HepG2 (cell line): ENCODE data around the gene MMP24OS. TPM values are rescaled to one million over a fixed set of nuclear protein-coding genes. Genes with fewer than 3 reads are reported as not detected.
A peak's percentile ranks its signal among the peaks of the same experiment; 100 is the strongest.

Experiments used
- ATAC-seq: fragments of 200-7000 bp; cut with Tn5 transposase; 3 replicates; pipeline ENCODE4 v1.9.1; 2020; ENCODE audit warnings: mild to moderate bottlenecking, moderate library complexity
- BruUV-seq: library from RNA; stranded (reverse); fragments of 400-500 nt; replicated peaks from 2 replicates; lab custom pipeline; 2021; lab: Mats Ljungman, UMichigan
- CTCF ChIA-PET: fragments of 300-600 bp; formaldehyde crosslinking; extraction: SDS; loops from one replicate; lab custom pipeline; 2021; ENCODE audit warnings: low total read pairs, inconsistent platforms, low intra/inter-chr PET ratio; lab: Yijun Ruan, JAX
- POLR2A ChIA-PET: fragments of 350-600 bp; sonication (Branson Sonifier 250); formaldehyde crosslinking; loops from one replicate; lab custom pipeline; 2020; ENCODE audit warnings: antibody characterized with exemption, inconsistent platforms; lab: Yijun Ruan, JAX
- DNase-seq: peaks from one replicate; pipeline ENCODE4 v3.0.0-alpha.2; 2015; ENCODE audit warnings: low spot score
- FAIRE-seq: peaks from 3 replicates; lab custom pipeline; 2011; peaks lifted over from hg19 to GRCh38; lab: Jason Lieb, UNC
- H2AFZ ChIP-seq: one replicate; pipeline ENCODE4 v1.6.1; 2011; ENCODE audit warnings: low read length, inconsistent platforms
- H3K27ac ChIP-seq: fragments of 300-600 bp; 3 replicates; pipeline ENCODE4 v1.8.0; 2011; ENCODE audit warnings: mixed run types, mild to moderate bottlenecking, mixed read lengths, low read length, inconsistent platforms; ENCODE audit not compliant: insufficient read depth; ENCODE audit errors: extremely low read length
- H3K27me3 ChIP-seq, 2 experiments: fragments of 200-600 bp in 1 of 2; 2 replicates in 1 of 2; 3 replicates in 1 of 2; pipeline versions ENCODE4 v1.6.0 to v1.8.0; 2011; ENCODE audit warnings: low read length in 2 of 2, mild to moderate bottlenecking in 2 of 2, moderate library complexity in 2 of 2, inconsistent platforms in 1 of 2; ENCODE audit not compliant: insufficient read depth in 2 of 2, control insufficient read depth in 1 of 2
- H3K36me3 ChIP-seq, 2 experiments: fragments of 200-600 bp in 1 of 2; replicated peaks in 1 of 2; 2 replicates in 1 of 2; 3 replicates in 1 of 2; pipeline versions ENCODE4 v1.5.1 to v1.8.0; 2011; ENCODE audit warnings: low read length in 2 of 2, inconsistent platforms in 1 of 2; ENCODE audit not compliant: insufficient read depth in 2 of 2, control insufficient read depth in 1 of 2
- H3K4me1 ChIP-seq: 2 replicates; pipeline ENCODE4 v1.5.1; 2012; ENCODE audit warnings: low read length, inconsistent platforms; ENCODE audit not compliant: insufficient read depth
- H3K4me2 ChIP-seq: 2 replicates; pipeline ENCODE4 v1.6.0; 2011; ENCODE audit warnings: low read depth, low read length, inconsistent platforms
- H3K4me3 ChIP-seq, 3 experiments: fragments of 200-600 bp in 1 of 3; sonication (generic), shearing (Covaris generic) in 1 of 3; replicated peaks in 1 of 3; 2 replicates each; pipeline ENCODE4 v1.5.1; 2011 to 2016; ENCODE audit warnings: low read length in 3 of 3, inconsistent platforms in 2 of 3, low read depth in 2 of 3, mild to moderate bottlenecking in 2 of 3, control low read depth in 1 of 3, mixed read lengths in 1 of 3; ENCODE audit not compliant: insufficient read depth in 1 of 3
- H3K79me2 ChIP-seq: one replicate; pipeline ENCODE4 v1.6.1; 2011; ENCODE audit warnings: low read length, inconsistent platforms; ENCODE audit not compliant: insufficient read depth
- H3K9ac ChIP-seq: 2 replicates; pipeline ENCODE4 v1.6.0; 2011; ENCODE audit warnings: mild to moderate bottlenecking, low read depth, low read length, inconsistent platforms; ENCODE audit not compliant: insufficient read depth
- H3K9me3 ChIP-seq: 2 replicates; pipeline ENCODE4 v1.5.1; 2012; ENCODE audit warnings: mild to moderate bottlenecking, low read length
- H4K20me1 ChIP-seq: 2 replicates; pipeline ENCODE4 v1.6.0; 2011; ENCODE audit warnings: inconsistent platforms, mild to moderate bottlenecking, low read length, moderate library complexity; ENCODE audit not compliant: insufficient read depth
- BHLHE40 ChIP-seq: IDR thresholded peaks from 2 replicates; pipeline ENCODE4 v1.6.1; 2011; ENCODE audit warnings: low read length, improper control_type of control experiment
- CREB1 ChIP-seq, 2 experiments: fragments of 450-650 bp in 1 of 2; IDR thresholded peaks; 2 replicates each; pipeline ENCODE4 v1.6.1; 2016 to 2017; ENCODE audit warnings: control low read depth in 1 of 2, mild to moderate bottlenecking in 1 of 2, missing compliant biosample characterization in 1 of 2, missing genetic modification characterization in 1 of 2
- CTCF ChIP-seq: sonication (generic); formaldehyde crosslinking; IDR thresholded peaks from 2 replicates; pipeline ENCODE4 v1.5.0; 2020; ENCODE audit warnings: mild to moderate bottlenecking, missing genetic modification reagents, moderate library complexity
- EEA1 ChIP-seq: sonication (generic); formaldehyde crosslinking; IDR thresholded peaks from 2 replicates; pipeline ENCODE4 v1.5.1; 2020; ENCODE audit warnings: mild to moderate bottlenecking, missing genetic modification reagents, borderline replicate concordance
- HOXA9 ChIP-seq: sonication (generic); formaldehyde crosslinking; IDR thresholded peaks from 2 replicates; pipeline ENCODE4 v1.8.1; 2022; ENCODE audit warnings: missing genetic modification reagents, mild to moderate bottlenecking, moderate library complexity, borderline replicate concordance
- MAFF ChIP-seq: IDR thresholded peaks from 2 replicates; pipeline ENCODE4 v1.6.1; 2011; ENCODE audit warnings: low read depth, low read length, improper control_type of control experiment
- PAX8 ChIP-seq: sonication (generic); formaldehyde crosslinking; IDR thresholded peaks from 2 replicates; pipeline ENCODE4 v1.8.0; 2022; ENCODE audit warnings: mild to moderate bottlenecking, missing genetic modification reagents, borderline replicate concordance
- XRCC5 ChIP-seq: fragments of 200-400 bp; formaldehyde crosslinking; optimal IDR thresholded peaks from 2 replicates; pipeline ENCODE3; 2017; ENCODE audit warnings: mild to moderate bottlenecking, low read length
- ZBTB39 ChIP-seq: sonication (generic); formaldehyde crosslinking; IDR thresholded peaks from 2 replicates; pipeline ENCODE4 v1.5.0; 2020; ENCODE audit warnings: missing genetic modification reagents
- ZNF605 ChIP-seq: sonication (generic); formaldehyde crosslinking; IDR thresholded peaks from 2 replicates; pipeline ENCODE4 v1.8.0; 2022; ENCODE audit warnings: mild to moderate bottlenecking, missing genetic modification reagents
- ZNF670 ChIP-seq: sonication (generic); formaldehyde crosslinking; IDR thresholded peaks from 2 replicates; pipeline ENCODE4 v1.8.0; 2022; ENCODE audit warnings: mild to moderate bottlenecking, missing genetic modification reagents, borderline replicate concordance
- WGBS: methylation state at CpG from one replicate; pipeline ENCODE4 v1.1.6; 2017; ENCODE audit warnings: low lambda C conversion rate; 5-methylcytosine and 5-hydroxymethylcytosine counted together
- in situ Hi-C: cut with HindIII; loops from 2 replicates; pipeline ENCODE4 v1.10.0; 2017; ENCODE audit warnings: low pct_unique_long_range_greater_than_20kb; ENCODE audit not compliant: extremely low pct_ligation_motif_present
- intact Hi-C: fragments of 100-400 bp; cut with micrococcal nuclease; formaldehyde crosslinking; loops from one replicate; pipeline ENCODE4 v1.10.0; 2022; ENCODE audit not compliant: unreplicated experiment
- polyA plus RNA-seq, 8 experiments: library from polyadenylated mRNA; depleted of rRNA in 3 of 8; stranded (reverse) in 7 of 8; unstranded in 1 of 8; fragments of >200 nt; fragmentation: Illumina TruSeq in 4 of 8; extraction: Trizol in 4 of 8; gene quantifications; 2 replicates each; pipeline versions ENCODE4 v1.2.1 to v1.2.3, GENCODE V29; 2011 to 2016; ENCODE audit warnings: low read depth in 4 of 8, missing spikeins in 1 of 8, mixed read lengths in 1 of 8; ENCODE audit not compliant: insufficient read depth in 1 of 8
- total RNA-seq, 5 experiments: library from RNA; depleted of rRNA; stranded (reverse); fragments of >200 nt; fragmentation: Illumina TruSeq; extraction: Trizol; gene quantifications; 2 replicates each; pipeline ENCODE4 v1.2.3, GENCODE V29; 2016; ENCODE audit warnings: low read depth in 1 of 5
- TF ChIP-seq, protein P1 (sequence below): sonication (generic); formaldehyde crosslinking; IDR thresholded peaks from 2 replicates; pipeline ENCODE4 v1.4.0; 2020; ENCODE audit warnings: missing genetic modification reagents

MMP24OS gene
- total and polyA plus RNA-seq, 2 of the 13 experiments (the other 11 are each of a cell fraction or from before 2014, with no cell fraction given) = 6.0 to 8.5 TPM

- no peak for TF ChIP-seq XRCC5
- 0 out of 2 replicates have a peak, but pooled peaks have one; percentile 14 for TF ChIP-seq CTCF
- no peak for TF ChIP-seq CREB1 (IDR thresholded peaks at IDR 0.05)
- TF ChIP-seq CREB1 (CRISPR knock-in tag; IDR thresholded peaks at IDR 0.05) = 0 out of 2 replicates have a peak, but pooled peaks have one; percentile 13
- TF ChIP-seq PAX8 (CRISPR knock-in tag) = no peak
- no peak for TF ChIP-seq MAFF
These were observed 34.4 kb upstream of the MMP24OS start (continued) for GRCh38 chr20:35312318-35312717.

DNA sequence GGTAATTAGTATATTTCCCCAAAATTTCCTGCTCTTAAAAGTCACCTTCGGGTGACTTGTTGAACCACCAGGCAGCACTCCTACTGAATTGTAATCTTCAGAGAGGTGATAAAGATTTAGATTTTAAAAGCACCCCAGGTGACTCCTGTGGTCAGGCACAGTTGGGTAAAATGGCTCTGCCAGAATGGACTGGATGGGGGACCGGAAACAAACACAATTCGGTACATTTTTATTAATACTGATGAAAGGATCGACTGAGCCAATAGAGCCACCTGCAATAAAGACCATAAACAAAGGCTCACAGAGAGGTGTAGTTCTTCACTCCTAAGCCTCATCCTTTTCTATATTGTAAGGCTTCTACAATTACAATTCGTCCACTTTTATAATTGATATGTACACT lies 33.9 kb upstream of the MMP24OS start:
- H3K36me3 ChIP-seq = peaks cover 7 to 41% of the 10 kb centered on the region in 2 experiments
- no peak overlapping the region for H3K4me2 ChIP-seq
- CTCF ChIA-PET = no interaction called here
- H3K79me2 ChIP-seq = no peaks in the 10 kb centered on the region
- POLR2A ChIA-PET = interaction anchor here (1.4 kb wide), 1 partner anchor 15 kb away, joined by 5 read pairs; no protein-coding TSS in a partner anchor
- DNase-seq = no peak
- no peaks in the 10 kb centered on the region for H3K27me3 ChIP-seq
- no peak overlapping the region for H3K9ac ChIP-seq
- in situ Hi-C loops (no loop called here), intact Hi-C loops (no loop called here)
- no peaks in the 10 kb centered on the region for H3K9me3 ChIP-seq
- 95% methylated on average over 5 of the region's 5 CpGs for WGBS
- ATAC-seq = no peak
- H3K27ac ChIP-seq = no peak overlapping the region
- TF ChIP-seq BHLHE40 = no peak
- no peak for TF ChIP-seq ZNF670
- no peak for TF ChIP-seq ZNF605 (CRISPR knock-in tag)
- TF ChIP-seq, protein P1, sequence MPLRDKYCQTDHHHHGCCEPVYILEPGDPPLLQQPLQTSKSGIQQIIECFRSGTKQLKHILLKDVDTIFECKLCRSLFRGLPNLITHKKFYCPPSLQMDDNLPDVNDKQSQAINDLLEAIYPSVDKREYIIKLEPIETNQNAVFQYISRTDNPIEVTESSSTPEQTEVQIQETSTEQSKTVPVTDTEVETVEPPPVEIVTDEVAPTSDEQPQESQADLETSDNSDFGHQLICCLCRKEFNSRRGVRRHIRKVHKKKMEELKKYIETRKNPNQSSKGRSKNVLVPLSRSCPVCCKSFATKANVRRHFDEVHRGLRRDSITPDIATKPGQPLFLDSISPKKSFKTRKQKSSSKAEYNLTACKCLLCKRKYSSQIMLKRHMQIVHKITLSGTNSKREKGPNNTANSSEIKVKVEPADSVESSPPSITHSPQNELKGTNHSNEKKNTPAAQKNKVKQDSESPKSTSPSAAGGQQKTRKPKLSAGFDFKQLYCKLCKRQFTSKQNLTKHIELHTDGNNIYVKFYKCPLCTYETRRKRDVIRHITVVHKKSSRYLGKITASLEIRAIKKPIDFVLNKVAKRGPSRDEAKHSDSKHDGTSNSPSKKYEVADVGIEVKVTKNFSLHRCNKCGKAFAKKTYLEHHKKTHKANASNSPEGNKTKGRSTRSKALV (CRISPR knock-in tag) = no peak
- TF ChIP-seq EEA1 = no peak
- no peak for TF ChIP-seq HOXA9 (CRISPR knock-in tag)
- TF ChIP-seq ZBTB39 (CRISPR knock-in tag) = no peak
- TF ChIP-seq CREB1 (IDR thresholded peaks at IDR 0.05) = no peak
- TF ChIP-seq CREB1 (CRISPR knock-in tag; IDR thresholded peaks at IDR 0.05) = no peak
- H4K20me1 ChIP-seq = no peaks in the 10 kb centered on the region
- no peak overlapping the region for H3K4me3 ChIP-seq
- H3K4me1 ChIP-seq = peaks cover 22% of the 10 kb centered on the region
- H2AFZ ChIP-seq = no peak overlapping the region
- no TSS peak for BruUV-seq
- FAIRE-seq = no peak
